Superior temporal gyrus (tissue), 1 donor: ENCODE data around the gene MYO7B.
A peak's percentile ranks its signal among the peaks of the same experiment; 100 is the strongest.
"Not testable (repeated sequence)": the region's sequence is repeated elsewhere in the genome, so short reads cannot be mapped to it uniquely, and the experiment has no call there.

Source experiments
- DNase-seq: peaks from one replicate; pipeline ENCODE4 v3.0.0-alpha.2; 2016; ENCODE audit errors: extremely low spot score

Gene MYO7B

DNA sequence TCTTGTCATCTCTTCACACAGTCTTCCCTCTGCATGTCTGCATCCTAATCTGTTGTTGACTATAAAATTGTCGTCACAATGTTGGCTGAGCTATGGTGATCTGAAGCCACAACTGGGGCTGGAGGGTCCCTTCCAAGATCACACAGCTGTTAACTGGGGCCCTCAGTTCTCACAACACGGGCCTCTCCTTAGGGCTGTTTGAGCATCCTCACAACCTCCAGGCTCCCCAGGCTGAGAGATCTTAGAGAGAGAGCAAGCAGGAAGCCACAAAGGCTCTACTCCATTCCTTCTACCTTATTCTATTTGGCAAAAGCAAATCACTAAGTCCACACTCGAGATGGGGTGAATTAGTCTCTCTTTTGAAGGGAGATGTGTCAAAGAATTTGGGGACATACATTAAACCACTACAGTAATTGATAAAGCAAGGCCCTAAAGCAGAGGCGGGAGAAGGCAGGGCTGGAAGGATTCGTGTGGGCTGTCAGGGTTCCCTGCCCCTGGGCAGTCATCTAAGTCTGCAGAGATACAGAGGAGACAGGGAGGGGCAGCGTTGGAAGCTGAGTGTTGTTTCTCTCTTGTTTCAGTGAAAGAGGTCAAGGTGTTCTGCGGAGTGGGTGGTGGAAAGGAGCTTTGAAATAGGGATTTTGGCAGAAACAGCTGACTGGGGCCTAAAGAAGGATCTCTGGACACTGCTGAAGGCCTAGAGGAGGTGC is 15.9 kb downstream of the MYO7B start:
- no peak for DNase-seq

DNA sequence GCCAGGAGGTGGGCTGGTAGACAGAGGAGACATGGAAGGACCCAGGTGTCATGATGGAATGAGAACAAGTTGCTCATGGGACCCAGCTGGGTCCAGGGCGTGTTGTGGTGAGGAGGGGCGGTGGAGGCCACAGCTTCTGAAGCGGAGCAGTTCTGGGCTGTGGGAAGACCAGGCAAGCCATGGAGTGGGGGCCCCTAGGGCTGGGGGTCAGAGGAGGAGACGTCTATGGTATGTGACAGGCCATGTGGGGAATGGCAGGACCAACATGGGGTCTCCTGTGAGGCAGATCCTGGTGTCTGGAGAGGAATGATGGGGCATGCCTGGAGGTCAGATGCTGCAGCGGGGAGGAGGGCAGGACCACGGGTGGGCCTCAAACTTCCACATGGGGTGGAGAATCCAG is 16.9 kb downstream of the MYO7B start:
- DNase-seq, result no peak

DNA sequence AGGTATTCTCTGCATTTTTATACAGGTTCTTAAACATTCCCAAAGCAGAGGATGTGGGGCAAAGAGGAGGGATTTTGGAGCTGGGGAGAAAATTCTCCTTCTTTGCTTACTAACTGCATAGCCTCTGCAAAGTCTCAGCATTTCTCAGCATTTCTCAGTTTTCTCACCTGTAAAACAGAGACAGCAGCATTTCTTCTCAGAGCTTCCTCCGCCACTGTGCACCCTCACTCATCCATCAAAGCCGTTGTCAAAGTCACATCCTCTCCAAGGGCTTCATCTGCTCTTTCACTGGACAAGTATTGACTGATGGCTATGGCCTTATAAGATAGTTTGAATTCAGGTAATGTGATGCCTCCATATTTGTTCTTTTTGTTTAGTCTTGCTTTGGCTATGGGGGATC is 17.4 kb downstream of the MYO7B start:
- DNase-seq, result no peak

DNA sequence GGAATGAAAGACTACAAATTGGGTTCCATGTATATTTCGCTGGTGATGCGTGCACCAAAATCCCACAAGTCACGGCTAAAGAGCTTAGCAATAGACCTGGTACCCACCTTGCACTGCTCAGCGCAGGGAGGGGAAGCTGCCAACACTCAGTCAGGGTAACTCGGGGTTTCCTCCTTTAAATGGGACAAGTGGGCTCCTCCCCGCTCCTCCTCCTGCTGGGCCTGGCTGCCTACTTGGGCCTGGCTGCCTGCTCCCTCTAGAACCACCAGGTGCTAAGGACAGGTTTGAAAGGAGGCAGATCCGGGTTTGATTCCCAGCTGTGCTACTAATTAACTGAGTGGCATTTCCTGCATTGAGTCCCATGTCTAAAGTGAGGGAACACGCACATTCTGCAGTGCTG is 23.4 kb downstream of the MYO7B start:
- no peak for DNase-seq

DNA sequence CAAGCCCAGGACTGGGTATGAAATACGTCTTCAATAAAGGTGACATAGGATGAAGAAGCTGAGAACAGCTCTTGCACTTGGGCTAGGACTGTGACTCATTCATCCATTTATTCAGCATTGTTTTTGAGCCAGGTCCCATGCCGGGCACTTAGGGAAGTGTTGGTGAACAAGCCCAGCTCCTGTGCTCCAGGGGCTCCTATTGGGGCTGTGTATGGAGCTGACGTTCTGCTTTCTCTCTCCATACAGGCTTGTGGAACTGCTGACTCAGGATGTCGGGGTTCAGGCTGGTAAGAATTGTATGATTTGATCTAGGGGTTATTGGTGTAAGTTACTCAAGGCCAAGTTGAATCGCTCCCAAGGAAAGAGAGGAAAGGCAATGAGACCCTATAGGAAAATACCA is 24.0 kb downstream of the MYO7B start:
- DNase-seq, result no peak

DNA sequence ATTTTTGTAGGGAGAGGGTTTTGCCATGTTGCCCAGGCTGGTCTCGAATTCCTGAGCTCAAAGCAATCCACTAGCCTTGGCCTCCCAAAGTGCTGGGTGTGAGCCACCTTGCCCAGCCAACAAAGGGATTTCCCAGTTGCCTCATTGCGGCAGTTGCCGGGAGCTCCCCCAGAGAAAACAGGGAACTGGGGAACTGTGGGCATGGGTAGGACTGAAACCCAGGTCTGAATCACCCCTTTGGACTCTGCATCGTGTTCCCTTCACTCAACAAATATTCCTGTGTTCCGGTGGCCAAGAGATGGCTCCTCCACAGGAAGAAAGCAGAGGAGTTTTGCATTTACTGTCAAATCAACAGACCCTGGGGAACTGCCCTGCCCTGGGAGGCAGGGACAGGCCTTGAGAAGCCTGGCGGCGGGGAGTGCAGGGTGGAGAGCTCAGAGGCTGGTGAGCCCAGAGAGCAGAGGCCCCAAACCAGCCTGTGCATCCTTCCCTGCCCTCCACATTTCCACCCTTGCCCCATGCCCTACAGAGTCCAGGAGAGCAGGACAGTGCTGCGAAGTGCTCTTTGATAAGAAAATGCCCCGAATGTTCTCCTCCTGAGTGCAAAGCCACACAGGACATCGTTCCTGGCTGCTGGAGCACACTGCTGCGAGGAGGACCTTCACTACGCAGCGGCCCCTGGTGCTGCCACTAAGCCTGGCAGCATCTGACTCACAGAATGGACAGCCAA is 24.9 kb downstream of the MYO7B start:
- DNase-seq, result peak; percentile 47

DNA sequence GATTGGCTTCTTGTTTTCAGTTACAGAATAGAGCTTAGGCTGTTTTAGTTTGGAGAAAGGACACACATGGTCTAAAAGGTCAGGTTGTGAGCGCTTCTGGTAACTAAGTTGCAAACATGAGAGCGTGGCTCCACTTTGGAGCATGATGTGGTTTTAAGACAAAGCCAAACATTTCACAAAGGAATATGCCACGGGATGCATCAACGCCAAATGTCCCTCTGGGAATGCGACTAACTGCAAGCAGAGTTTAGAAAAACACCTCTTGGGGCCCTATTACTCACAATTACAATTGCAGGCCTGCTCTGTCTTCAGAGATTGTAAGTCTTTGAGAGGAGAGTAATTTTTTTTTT is 25.4 kb downstream of the MYO7B start:
- DNase-seq, result no peak

DNA sequence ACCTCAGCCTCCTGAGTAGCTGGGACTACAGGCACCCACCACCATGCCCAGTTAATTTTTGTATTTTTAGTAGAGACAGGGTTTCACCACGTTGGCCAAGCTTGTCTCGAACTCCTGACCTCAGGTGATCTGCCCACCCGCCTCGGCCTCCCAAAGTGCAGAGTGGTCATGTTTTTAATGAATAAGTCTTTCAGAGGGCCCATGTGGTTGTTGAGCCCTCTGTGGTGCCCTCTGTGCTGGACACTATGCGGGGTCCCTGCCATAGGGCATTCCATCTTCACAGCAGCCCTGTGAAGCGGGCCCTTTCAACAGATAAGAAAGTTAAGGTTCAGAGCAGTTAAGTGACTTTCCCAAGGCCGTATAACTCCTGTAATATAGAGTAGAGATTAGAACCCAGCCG is 25.9 kb downstream of the MYO7B start:
- DNase-seq, result no peak

DNA sequence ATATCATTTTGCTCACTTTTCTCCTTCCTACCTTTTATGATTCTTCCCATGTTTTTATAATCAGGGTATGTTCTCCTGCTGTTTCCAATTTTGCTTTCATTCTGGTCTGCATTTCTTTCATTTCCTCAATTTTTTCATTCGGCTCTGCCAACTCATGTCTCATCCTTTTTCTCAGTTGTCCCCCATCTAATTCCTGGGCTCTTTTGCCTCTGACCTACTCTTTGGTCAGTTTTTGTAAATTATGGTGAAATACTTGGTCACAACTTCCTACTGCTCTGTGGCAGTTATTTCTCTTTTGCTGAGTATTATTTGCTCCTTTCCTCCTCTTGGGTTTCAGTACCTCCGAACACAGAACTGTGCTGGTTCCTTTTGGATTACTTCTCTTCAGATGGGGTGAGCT is 27.5 kb downstream of the MYO7B start:
- no peak for DNase-seq

DNA sequence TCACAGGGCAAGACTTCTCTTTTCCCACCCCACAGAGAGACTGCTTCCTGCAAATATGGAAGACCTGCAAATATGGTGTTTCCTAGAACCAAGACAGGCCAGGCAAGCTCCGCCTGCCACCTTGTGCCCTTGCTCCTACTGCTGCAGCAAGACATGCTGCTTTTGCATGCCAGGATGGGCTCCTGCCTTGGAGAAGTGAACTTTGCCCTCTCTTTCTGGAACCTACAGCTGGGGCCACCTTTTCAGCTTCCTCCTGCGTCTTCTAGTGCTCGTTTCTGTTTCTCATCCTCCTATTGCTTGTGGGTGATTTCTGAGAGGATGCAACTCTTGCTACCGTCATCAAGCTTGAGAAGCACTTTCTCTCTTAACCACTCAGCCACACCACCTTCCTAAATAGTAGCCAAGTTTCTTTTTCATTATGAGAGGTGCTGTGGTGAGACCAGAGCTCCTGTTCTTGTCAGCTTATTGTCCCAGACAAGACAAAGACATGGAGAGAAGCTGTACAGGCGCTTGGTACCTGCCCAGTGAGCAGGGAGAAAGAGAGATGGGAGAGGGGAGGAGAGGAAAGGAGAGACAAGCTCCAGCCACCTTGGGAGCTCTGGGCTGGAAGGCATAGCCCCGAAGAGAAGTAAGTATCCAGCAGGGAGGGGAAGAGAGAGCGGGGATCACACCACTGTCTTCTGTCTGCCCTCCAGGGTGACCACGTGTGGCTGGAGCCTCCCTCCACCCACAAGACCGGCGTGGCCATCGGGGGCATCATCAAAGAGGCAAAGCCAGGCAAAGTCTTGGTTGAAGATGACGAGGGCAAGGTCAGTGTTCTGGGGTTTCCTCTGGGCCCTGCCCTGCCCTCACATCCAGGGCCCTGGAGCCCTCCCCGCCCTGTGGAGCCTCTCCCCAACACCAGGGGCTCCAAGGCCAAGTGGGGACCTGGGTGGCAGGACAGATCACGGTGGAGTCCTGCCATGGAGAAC is 28.3 kb downstream of the MYO7B start:
- no peak for DNase-seq

DNA sequence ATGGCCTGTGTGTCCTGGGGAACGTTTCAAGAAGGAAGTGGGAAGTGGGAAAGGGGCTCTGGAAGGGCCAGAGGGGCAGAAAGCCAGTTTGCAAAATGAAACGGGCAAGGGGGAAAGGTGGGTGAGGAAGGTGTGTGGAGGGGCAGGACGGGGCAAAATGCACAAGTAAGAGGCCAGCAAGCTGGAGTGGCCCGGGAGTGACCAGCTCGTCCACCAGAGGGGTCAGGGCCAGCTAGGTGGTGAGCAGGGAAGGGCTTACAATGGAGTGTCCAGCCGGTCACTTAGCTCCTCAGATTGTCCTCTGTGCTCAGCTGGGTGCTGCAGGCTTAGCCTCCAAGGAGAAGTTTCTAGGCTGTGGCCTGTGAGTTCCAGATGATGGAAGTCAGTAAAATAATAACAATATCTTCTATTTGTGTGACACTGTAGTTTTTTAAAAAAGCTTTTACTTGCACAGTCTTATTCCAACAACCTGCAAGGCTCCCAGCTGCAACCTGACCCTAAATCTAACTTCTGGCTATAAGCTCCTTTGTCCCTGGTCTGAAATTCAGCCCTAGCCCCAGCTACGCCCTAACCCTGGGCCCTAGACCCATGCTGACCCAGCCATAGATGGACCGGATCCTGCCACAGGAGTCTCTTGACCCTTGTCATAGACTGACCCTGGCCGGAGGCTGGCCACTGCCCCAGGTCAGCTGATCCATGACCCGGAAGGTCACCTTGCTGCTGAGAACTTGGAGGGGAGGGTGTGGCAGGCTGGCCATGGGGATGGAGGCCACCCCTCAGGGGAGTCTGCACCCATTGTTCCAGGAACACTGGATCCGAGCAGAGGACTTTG is 29.2 kb downstream of the MYO7B start:
- no peak for DNase-seq

DNA sequence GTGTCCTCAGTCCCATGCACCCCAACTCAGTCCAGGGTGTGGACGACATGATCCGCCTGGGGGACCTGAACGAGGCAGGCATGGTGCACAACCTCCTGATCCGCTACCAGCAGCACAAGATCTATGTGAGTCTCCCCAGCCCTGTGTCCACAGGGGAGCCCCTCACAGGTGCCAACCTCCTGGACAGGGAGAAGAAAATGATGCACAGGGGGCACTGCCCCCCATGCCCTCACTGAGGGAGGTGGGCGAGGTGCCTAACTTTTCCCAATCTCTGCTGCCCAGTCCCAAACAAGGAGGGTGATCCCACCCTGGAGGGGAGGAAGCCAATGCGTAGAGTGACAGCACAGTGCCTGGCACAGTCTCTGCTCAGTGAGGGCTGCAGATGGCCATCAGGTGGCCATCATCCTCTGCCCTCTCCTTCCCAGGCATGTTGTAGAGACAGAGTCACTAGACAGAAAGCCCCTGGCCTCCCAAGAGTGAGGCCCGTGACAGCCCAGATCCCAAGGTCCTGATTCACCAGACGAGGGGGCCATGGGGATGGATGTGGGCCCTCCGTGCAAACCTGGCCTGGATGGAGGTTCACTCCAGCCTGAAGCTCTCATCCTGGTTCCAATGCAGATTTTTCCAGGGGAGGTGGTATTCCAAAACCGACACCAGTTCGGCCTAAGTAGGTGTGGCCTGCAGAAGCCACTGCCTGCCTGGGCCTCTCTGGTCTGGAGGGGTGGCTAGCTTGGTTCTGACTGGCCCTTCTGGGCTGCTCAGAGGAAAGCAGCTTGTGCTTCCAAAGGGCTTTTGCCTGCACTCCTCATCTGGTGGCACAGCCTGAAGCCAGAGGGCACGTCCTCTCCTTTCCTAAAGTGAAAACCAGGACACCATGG is 30.0 kb downstream of the MYO7B start:
- DNase-seq, result no peak

DNA sequence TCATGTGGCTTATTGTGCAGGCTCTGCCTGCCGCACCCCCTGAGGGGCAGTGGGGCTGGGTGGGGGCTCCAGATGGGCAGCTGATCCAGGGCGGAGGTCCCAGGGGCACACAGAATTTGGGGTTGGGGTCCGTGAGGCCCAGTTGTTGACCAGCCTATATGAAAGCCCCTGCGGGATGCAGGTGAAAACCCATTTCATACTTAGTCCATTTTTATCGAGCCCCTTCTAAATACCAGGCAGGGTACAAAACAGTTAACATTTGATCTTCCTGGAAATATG is 30.6 kb downstream of the MYO7B start:
- DNase-seq, result no peak

DNA sequence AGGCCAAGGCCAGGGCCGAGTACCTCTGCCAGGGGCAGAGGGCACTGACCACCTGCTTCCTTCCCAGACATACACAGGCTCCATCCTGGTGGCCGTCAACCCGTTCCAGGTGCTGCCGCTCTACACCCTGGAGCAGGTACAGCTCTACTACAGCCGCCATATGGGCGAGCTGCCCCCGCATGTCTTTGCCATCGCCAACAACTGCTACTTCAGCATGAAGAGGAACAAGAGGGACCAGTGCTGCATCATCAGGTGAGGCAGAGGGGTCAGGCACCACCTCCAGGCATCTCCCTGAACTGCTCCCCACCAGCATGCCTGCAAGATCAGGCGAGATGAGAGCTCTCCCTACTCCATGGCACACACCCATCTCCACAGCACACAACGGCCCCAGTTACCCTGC is 31.1 kb downstream of the MYO7B start:
- DNase-seq, result no peak

DNA sequence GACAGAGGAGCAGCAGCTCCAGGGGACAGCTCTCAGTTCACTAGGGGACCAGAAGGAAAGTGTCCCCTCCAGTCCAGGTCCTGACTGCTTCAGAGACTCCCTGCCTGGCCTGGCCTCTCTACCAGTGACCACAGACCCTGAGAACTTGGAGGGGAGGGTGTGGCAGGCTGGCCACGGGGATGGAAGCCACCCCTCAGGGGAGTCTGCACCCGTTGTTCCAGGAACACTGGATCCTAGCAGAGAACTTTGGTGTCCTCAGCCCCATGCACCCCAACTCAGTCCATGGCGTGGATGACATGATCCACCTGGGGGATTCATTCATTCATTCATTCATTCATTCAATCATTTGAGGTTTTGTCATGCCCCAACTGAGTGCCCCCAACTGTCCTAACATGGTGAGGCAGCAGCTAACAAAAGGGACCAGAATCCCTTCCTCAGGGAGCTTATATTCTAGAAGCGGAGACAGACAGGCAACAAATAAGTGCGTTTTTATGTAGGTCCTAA is 31.9 kb downstream of the MYO7B start:
- no peak for DNase-seq

DNA sequence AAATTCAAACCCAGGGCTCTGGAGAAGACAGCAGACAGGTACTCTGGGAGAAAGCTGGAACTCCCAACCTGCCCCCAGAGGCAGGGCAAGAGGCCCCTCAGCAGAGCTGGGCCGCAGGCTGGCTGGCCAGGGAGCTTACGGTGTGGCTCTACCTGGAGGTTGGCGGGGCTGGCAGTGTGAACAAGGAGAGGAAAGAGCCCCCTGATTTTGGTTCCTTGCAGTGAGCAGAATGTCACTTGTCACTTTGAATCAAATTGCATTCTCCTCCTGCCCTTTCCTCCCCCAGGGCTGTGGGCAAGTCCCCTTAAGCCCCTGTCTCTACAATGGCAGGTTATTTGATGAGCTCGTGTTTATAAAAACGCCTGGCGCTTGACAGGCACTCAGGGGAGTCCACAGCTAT is 32.6 kb downstream of the MYO7B start:
- no peak for DNase-seq

DNA sequence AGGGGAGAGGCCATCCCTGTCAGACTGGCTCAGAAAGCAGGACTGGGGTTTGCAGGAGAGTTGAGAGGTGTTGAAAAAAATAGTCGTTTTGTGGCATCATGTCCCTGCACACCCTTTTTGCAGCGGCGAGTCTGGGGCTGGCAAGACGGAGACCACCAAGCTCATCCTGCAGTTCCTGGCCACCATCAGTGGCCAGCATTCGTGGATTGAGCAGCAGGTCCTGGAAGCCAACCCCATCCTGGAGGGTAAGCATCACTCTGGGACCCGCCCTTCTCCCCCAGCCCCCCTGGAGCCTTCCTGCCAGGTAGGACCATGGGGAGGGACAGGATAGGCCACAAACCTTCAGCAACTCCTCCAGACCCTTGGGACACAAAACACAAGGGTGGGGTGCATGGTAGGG is 34.2 kb downstream of the MYO7B start:
- DNase-seq, result no peak

DNA sequence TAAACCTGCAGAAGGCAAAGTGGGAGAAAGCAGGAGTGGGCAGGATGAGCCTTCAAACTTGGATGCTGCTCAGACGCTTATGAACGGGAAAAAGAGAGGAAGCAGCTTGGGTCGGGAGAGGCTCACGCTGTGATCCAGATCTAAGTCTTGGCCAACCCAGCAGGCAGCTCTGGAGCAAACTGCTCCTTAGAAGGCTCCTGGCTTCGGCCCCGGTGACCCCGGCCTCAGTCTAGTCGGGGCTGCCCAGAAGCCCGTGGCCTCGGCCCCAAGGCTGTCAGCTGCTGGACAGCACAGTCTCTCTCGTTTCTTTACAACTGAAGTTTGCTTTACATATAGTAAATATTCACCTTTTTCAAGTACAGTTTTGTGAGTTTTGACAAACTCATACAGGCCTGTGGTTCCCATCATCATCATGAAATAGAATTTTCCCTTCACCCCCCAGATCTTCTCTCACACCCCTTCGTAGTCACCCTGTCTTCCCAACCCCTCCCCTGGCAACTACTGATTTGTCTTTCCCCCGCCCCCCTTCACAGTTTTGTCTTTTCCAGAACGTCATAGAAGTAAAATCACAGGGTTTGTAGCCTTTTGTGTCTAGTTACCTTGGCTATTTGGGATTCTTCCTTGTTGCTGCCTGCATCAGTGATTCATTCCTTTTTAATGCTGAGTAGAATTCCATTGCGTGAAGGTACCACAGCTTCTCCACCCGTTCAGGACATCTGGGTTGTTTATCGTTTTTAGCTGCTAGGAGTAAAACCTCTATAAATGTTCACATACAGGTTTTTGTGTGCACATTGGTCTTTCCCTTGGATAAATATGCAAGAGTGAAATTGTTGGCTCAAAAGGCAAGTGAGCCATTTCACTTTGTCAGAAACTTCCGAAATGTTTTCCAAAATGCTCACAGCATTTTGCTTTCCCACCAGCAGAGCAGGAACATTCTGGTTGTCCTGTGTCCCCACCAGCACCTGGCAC is 35.1 kb downstream of the MYO7B start:
- DNase-seq, result no peak

DNA sequence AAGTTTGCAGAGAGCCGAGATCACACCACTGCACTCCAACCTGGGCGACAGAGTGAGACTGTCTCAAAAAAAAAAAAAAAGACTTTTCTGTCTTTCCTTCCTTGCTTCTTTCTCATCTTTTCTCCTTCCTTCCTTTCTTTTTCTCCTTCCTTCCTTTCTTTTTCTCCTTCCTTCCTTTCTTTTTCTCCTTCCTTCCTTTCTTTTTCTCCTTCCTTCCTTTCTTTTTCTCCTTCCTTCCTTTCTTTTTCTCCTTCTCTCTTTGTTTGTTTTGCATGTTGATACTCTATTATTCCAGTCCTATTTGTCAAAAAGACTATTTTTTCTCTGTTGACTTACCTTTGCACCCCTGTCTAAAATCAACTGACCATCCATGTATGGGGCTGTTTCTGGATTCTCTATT is 36.9 kb downstream of the MYO7B start:
- not testable (repeated sequence) for DNase-seq

DNA sequence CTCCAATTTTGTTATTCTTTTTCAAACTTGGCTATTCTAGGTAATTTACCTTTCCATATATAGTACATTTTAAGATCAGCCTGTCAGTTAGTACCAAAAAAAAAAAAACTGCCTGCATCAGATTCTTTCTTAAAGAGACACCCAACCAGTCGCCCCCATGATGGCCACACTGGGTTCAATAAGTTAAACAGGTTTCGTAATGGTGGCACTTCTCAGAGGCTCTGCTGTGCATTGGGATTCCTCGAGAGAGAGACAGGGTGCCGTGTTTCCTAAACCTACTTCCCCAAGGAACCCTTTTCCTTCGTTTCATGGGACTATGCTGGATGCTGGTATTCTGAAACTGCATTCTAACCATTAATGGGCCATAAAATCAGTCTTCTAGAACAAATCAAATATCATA is 37.4 kb downstream of the MYO7B start:
- DNase-seq, result no peak
